ENCODE data around the gene DEFB126.

Gene DEFB126

GRCh38 chr20:137668-138490, 4.5 kb upstream of the DEFB126 start:
- H3K4me3 ChIP-seq (ENCODE audit: low read depth, low read length), result no peak overlapping the region
- no peak for DNase-seq (ENCODE audit: low read depth)
- TF ChIP-seq CTCF (IDR thresholded peaks at IDR 0.05; ENCODE audit: low read depth, low read length, missing control alignments), result peak; percentile 54

GRCh38 chr20:145877-146276, 3.5 kb downstream of the DEFB126 start:
- no peak for DNase-seq (ENCODE audit: low read depth)
- TF ChIP-seq CTCF (IDR thresholded peaks at IDR 0.05; ENCODE audit: low read depth, low read length, missing control alignments), result no peak
- no peak overlapping the region for H3K4me3 ChIP-seq (ENCODE audit: low read depth, low read length)

- no peak for TF ChIP-seq CTCF (IDR thresholded peaks at IDR 0.05; ENCODE audit: low read depth, low read length, missing control alignments)
- H3K4me3 ChIP-seq (ENCODE audit: low read depth, low read length), result no peak overlapping the region
- no peak for DNase-seq (ENCODE audit: low read depth)
Observed at GRCh38 chr20:152131-152530, 9.7 kb downstream of the DEFB126 start.

- DNase-seq (ENCODE audit: low read depth), result no peak
- no peak within 1 kb of the TSS for H3K4me3 ChIP-seq (ENCODE audit: low read depth, low read length)
- no peak for TF ChIP-seq CTCF (IDR thresholded peaks at IDR 0.05; ENCODE audit: low read depth, low read length, missing control alignments)
Observed at GRCh38 chr20:157154-157553, 14.8 kb downstream of the DEFB126 start, which contains the start of gene DEFB127. DEFB127 (plus strand) TSS chr20:157454; CDS start chr20:157545, 91 bp downstream.

- DNase-seq (ENCODE audit: low read depth), result no peak
- no peak for TF ChIP-seq CTCF (IDR thresholded peaks at IDR 0.05; ENCODE audit: low read depth, low read length, missing control alignments)
- no peak overlapping the region for H3K4me3 ChIP-seq (ENCODE audit: low read depth, low read length)
Observed at GRCh38 chr20:164618-165017, 22.2 kb downstream of the DEFB126 start.

- H3K4me3 ChIP-seq (ENCODE audit: low read depth, low read length), result no peak overlapping the region
- DNase-seq (ENCODE audit: low read depth), result no peak
Observed at GRCh38 chr20:168876-169275, 26.5 kb downstream of the DEFB126 start.

More at GRCh38 chr20:168876-169275, 26.5 kb downstream of the DEFB126 start:
- TF ChIP-seq CTCF (IDR thresholded peaks at IDR 0.05; ENCODE audit: low read depth, low read length, missing control alignments), result no peak

Data from GM12864 (cell line).